Endodermal cell (in vitro differentiated cells): Measurements from ENCODE around the gene TBX5. TPM values are rescaled to one million over a fixed set of nuclear protein-coding genes. Genes with fewer than 3 reads are reported as not detected.

Experiments
- DNase-seq: peaks from one replicate; pipeline ENCODE4 v3.0.0-alpha.2; 2017
- H3K27ac ChIP-seq: 2 replicates; pipeline ENCODE4 v1.5.1; 2013; ENCODE audit warnings: mild to moderate bottlenecking, low read depth, low read length, moderate library complexity
- H3K27me3 ChIP-seq: 2 replicates; pipeline ENCODE4 v1.6.1; 2013; ENCODE audit warnings: mild to moderate bottlenecking, low read length, moderate library complexity; ENCODE audit not compliant: insufficient read depth, control insufficient read depth, poor library complexity, severe bottlenecking
- H3K36me3 ChIP-seq: 2 replicates; pipeline ENCODE4 v1.7.0; 2013; ENCODE audit warnings: mild to moderate bottlenecking, low read length, moderate library complexity; ENCODE audit not compliant: control insufficient read depth, insufficient read depth
- H3K4me1 ChIP-seq: one replicate; pipeline ENCODE4 v1.7.0; 2013; ENCODE audit warnings: low read length; ENCODE audit not compliant: control insufficient read depth, insufficient read depth
- H3K4me3 ChIP-seq: 2 replicates; pipeline ENCODE4 v1.5.1; 2013; ENCODE audit warnings: mild to moderate bottlenecking, low read length, moderate library complexity
- H3K9ac ChIP-seq: 2 replicates; pipeline ENCODE4 v1.6.1; 2013; ENCODE audit warnings: mild to moderate bottlenecking, low read length, moderate library complexity; ENCODE audit not compliant: poor library complexity, severe bottlenecking; ENCODE audit errors: extremely low read depth
- H3K9me3 ChIP-seq: 2 replicates; pipeline ENCODE4 v1.6.1; 2013; ENCODE audit warnings: mild to moderate bottlenecking, low read length, moderate library complexity; ENCODE audit not compliant: control insufficient read depth
- H3K27ac Mint-ChIP-seq: 2 replicates; pipeline ENCODE4 v1.8.0; 2020; ENCODE audit warnings: mixed read lengths
- H3K27me3 Mint-ChIP-seq: 2 replicates; pipeline ENCODE4 v1.8.0; 2021; ENCODE audit warnings: mild to moderate bottlenecking, mixed read lengths; ENCODE audit not compliant: insufficient read depth
- H3K36me3 Mint-ChIP-seq: 2 replicates; pipeline ENCODE4 v1.8.0; 2020; ENCODE audit warnings: low read depth, mixed read lengths
- H3K4me1 Mint-ChIP-seq: 2 replicates; pipeline ENCODE4 v1.8.0; 2020; ENCODE audit warnings: mixed read lengths
- H3K4me3 Mint-ChIP-seq: 2 replicates; pipeline ENCODE4 v1.8.0; 2020; ENCODE audit warnings: mild to moderate bottlenecking, moderate library complexity, mixed read lengths
- H3K9me3 Mint-ChIP-seq: 2 replicates; pipeline ENCODE4 v1.8.0; 2020; ENCODE audit warnings: mild to moderate bottlenecking, mixed read lengths
- CTCF ChIP-seq: fragments of 200-600 bp; sonication (generic); conservative IDR thresholded peaks from 2 replicates; pipeline ENCODE4 v1.5.0; 2021; ENCODE audit warnings: antibody characterized with exemption, mild to moderate bottlenecking
- WGBS, 2 experiments: methylation state at CpG; one replicate each; pipeline versions ENCODE4 v1.1.5 to v1.1.7; 2013; ENCODE audit warnings: missing lambda C conversion rate in 2 of 2, mixed read lengths in 1 of 2; ENCODE audit not compliant: insufficient coverage in 1 of 2, insufficient read length in 1 of 2; 5-methylcytosine and 5-hydroxymethylcytosine counted together
- total RNA-seq, 2 donors: library from RNA; stranded (reverse); fragmentation: NEBNext Ultra II Directional in 1 of 2; extraction: Animal tissue kit (Norgen Biotek cat#: 25700) in 1 of 2; gene quantifications; 2 replicates in 1 of 2; 3 replicates in 1 of 2; pipeline ENCODE4 v1.2.1, GENCODE V29; 2021

The TBX5 gene
- total RNA-seq, 2 donors from 2014 or later: not detected

GRCh38 chr12:114403011-114403689 lies 2.8 kb downstream of the TBX5 start:
- H3K27ac ChIP-seq: no peak overlapping the region
- Mint-ChIP-seq H3K9me3 (no peaks in the 10 kb centered on the region), H3K4me1 (peaks cover 32% of the 10 kb centered on the region)

GRCh38 chr12:114402084-114402717 lies 3.7 kb downstream of the TBX5 start:
- DNase-seq: no peak
- 20 to 35% methylated on average over 1 to 4 of the region's 5 CpGs for WGBS, 2 experiments
- Histone ChIP-seq H3K36me3 (no peaks in the 10 kb centered on the region), H3K27ac (no peak overlapping the region), H3K4me3 (no peak overlapping the region), H3K9ac (no peak overlapping the region), H3K27me3 (peaks cover 100% of the 10 kb centered on the region), H3K9me3 (no peaks in the 10 kb centered on the region), H3K4me1 (no peaks in the 10 kb centered on the region)
- Mint-ChIP-seq H3K27ac (no peak overlapping the region), H3K36me3 (no peaks in the 10 kb centered on the region), H3K9me3 (no peaks in the 10 kb centered on the region), H3K4me1 (peaks cover 32% of the 10 kb centered on the region), H3K4me3 (no peak overlapping the region), H3K27me3 (peaks cover 100% of the 10 kb centered on the region)
- no peak for TF ChIP-seq CTCF

More at GRCh38 chr12:114403011-114403689, 2.8 kb downstream of the TBX5 start:
- 2% methylated on average over 13 to 41 of the region's 41 CpGs for WGBS, 2 experiments
- H3K9ac ChIP-seq: no peak overlapping the region
- Mint-ChIP-seq H3K4me3 (peak overlapping the region; percentile 21), H3K36me3 (no peaks in the 10 kb centered on the region), H3K27me3 (peaks cover 100% of the 10 kb centered on the region), H3K27ac (no peak overlapping the region)
- peak; percentile 97 for DNase-seq
- H3K27me3 ChIP-seq: peaks cover 100% of the 10 kb centered on the region
- H3K4me3 ChIP-seq: no peak overlapping the region
- no peaks in the 10 kb centered on the region for H3K9me3 ChIP-seq
- peak; percentile 80 for TF ChIP-seq CTCF
- no peaks in the 10 kb centered on the region for H3K4me1 ChIP-seq
- H3K36me3 ChIP-seq: no peaks in the 10 kb centered on the region

- H3K9me3 Mint-ChIP-seq: no peaks in the 10 kb centered on the region
- Histone ChIP-seq H3K9me3 (no peaks in the 10 kb centered on the region), H3K36me3 (no peaks in the 10 kb centered on the region), H3K27ac (no peak overlapping the region), H3K4me3 (no peak overlapping the region), H3K9ac (no peak overlapping the region), H3K27me3 (peaks cover 100% of the 10 kb centered on the region), H3K4me1 (no peaks in the 10 kb centered on the region)
- peak; percentile 41 for DNase-seq
- H3K4me1 Mint-ChIP-seq: peaks cover 32% of the 10 kb centered on the region
- H3K4me3 Mint-ChIP-seq: no peak overlapping the region
- 11 to 18% methylated on average over 6 to 8 of the region's 10 CpGs for WGBS, 2 experiments
- no peak overlapping the region for H3K27ac Mint-ChIP-seq
- no peaks in the 10 kb centered on the region for H3K36me3 Mint-ChIP-seq
- TF ChIP-seq CTCF: no peak
- peaks cover 100% of the 10 kb centered on the region for H3K27me3 Mint-ChIP-seq
Observed at GRCh38 chr12:114401328-114402083, 4.4 kb downstream of the TBX5 start.
